Measurements from ENCODE around the gene HCAR3.

The HCAR3 gene

GRCh38 chr12:122672515-122672914 lies 44.1 kb downstream of the HCAR3 start:
- Histone ChIP-seq H4K20me1 (ENCODE audit: control insufficient read depth, insufficient read depth, low read depth, low read length) (no peaks in the 10 kb centered on the region), H3K79me2 (ENCODE audit: control insufficient read depth, low read length) (no peaks in the 10 kb centered on the region), H3K27ac (ENCODE audit: low read depth, low read length) (no peak overlapping the region), H3K36me3 (ENCODE audit: control insufficient read depth, low read length) (no peaks in the 10 kb centered on the region), H3F3A (ENCODE audit: control insufficient read depth, insufficient read depth) (no peaks in the 10 kb centered on the region), H3K4me2 (ENCODE audit: low read length) (no peak overlapping the region), H3K9me2 (replicated peaks; ENCODE audit: control insufficient read depth, low read length) (no peaks in the 10 kb centered on the region), H3K27me3 (ENCODE audit: control insufficient read depth, low read length) (no peaks in the 10 kb centered on the region; the same call in 1 of the 2 replicates), H3K9me3 (ENCODE audit: control insufficient read depth, insufficient read depth, low read length) (no peaks in the 10 kb centered on the region), H3K4me1 (ENCODE audit: control insufficient read depth, low read length) (no peaks in the 10 kb centered on the region), H3K4me3 (ENCODE audit: low read length) (no peak overlapping the region)
- TF ChIP-seq, protein P1, sequence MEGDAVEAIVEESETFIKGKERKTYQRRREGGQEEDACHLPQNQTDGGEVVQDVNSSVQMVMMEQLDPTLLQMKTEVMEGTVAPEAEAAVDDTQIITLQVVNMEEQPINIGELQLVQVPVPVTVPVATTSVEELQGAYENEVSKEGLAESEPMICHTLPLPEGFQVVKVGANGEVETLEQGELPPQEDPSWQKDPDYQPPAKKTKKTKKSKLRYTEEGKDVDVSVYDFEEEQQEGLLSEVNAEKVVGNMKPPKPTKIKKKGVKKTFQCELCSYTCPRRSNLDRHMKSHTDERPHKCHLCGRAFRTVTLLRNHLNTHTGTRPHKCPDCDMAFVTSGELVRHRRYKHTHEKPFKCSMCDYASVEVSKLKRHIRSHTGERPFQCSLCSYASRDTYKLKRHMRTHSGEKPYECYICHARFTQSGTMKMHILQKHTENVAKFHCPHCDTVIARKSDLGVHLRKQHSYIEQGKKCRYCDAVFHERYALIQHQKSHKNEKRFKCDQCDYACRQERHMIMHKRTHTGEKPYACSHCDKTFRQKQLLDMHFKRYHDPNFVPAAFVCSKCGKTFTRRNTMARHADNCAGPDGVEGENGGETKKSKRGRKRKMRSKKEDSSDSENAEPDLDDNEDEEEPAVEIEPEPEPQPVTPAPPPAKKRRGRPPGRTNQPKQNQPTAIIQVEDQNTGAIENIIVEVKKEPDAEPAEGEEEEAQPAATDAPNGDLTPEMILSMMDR (IDR thresholded peaks at IDR 0.05; ENCODE audit: low read depth, low read length, poor library complexity, severe bottlenecking), result no peak
- no peak for TF ChIP-seq EZH2phosphoT487 (IDR thresholded peaks at IDR 0.05; ENCODE audit: borderline replicate concordance, low read length)

DNA sequence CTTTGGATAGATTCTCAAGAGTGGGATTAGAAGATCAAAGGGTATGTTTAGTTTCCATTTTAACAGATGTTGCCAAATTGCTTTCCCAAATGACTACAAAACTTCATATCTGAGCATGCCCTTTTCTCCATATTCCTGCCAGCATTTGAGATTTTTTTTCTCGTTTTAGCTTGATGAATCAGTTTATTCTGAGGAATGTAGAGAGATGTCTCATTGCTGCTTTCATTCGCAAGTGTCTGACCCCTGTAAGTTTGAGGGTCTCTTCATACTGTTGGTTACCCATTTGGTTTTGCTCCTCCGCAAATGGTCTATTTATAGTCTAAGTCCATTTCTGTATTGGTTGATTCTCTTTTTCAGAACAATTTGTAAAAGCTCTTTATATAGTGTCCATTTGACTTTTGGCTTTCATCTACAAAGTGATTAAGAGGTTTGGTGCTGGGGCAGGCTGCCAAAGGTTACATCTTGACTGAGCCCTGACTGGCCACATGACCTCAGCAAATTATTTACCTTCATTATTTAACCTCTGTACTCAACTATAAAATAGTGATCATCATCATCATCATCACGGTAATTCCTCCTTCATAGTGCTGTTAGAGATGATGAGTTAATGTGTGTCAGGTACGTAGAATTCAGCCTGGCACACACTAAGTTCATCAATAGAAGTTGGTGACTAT lies 47.1 kb downstream of the HCAR3 start:
- no peak overlapping the region for H3K4me2 ChIP-seq (ENCODE audit: low read length)

DNA sequence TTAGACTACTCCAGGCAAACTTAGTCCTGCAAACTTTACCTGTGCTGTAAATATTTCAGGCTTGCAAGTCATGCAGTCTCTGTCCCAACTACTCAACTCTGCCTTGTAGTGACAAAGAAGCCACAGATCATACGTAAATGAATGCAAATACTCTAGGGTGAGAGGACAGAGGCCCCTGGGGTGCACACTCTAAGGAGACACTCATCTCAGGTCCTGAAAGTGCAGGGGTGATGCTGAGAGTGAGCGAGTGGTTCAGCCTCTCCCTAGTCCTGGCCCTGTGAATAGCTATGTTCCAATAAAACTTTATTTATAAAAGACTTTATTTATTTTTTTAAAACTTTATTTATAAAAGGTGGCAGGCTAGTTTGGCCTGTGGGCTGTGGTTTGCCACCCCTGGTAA lies 48.3 kb downstream of the HCAR3 start:
- Histone ChIP-seq H3K27ac (ENCODE audit: low read depth, low read length) (no peak overlapping the region), H3K79me2 (ENCODE audit: control insufficient read depth, low read length) (no peaks in the 10 kb centered on the region)
- TF ChIP-seq, protein P1 (IDR thresholded peaks at IDR 0.05; ENCODE audit: low read depth, low read length, poor library complexity, severe bottlenecking), result no peak
- TF ChIP-seq EZH2phosphoT487 (IDR thresholded peaks at IDR 0.05; ENCODE audit: borderline replicate concordance, low read length), result no peak

More for the DNA sequence above, 47.1 kb downstream of the HCAR3 start:
- Histone ChIP-seq H3K36me3 (ENCODE audit: control insufficient read depth, low read length) (no peaks in the 10 kb centered on the region), H3K9me2 (replicated peaks; ENCODE audit: control insufficient read depth, low read length) (no peaks in the 10 kb centered on the region), H4K20me1 (ENCODE audit: control insufficient read depth, insufficient read depth, low read depth, low read length) (no peaks in the 10 kb centered on the region), H3K9me3 (ENCODE audit: control insufficient read depth, insufficient read depth, low read length) (no peaks in the 10 kb centered on the region), H3K4me1 (ENCODE audit: control insufficient read depth, low read length) (no peaks in the 10 kb centered on the region), H3K27me3 (ENCODE audit: control insufficient read depth, low read length) (no peaks in the 10 kb centered on the region; the same call in 1 of the 2 replicates), H3F3A (ENCODE audit: control insufficient read depth, insufficient read depth) (no peaks in the 10 kb centered on the region), H3K27ac (ENCODE audit: low read depth, low read length) (no peak overlapping the region), H3K79me2 (ENCODE audit: control insufficient read depth, low read length) (no peaks in the 10 kb centered on the region), H3K4me3 (ENCODE audit: low read length) (no peak overlapping the region)
- TF ChIP-seq, protein P1 (IDR thresholded peaks at IDR 0.05; ENCODE audit: low read depth, low read length, poor library complexity, severe bottlenecking), result no peak
- no peak for TF ChIP-seq EZH2phosphoT487 (IDR thresholded peaks at IDR 0.05; ENCODE audit: borderline replicate concordance, low read length)

More for the DNA sequence above, 48.3 kb downstream of the HCAR3 start:
- no peaks in the 10 kb centered on the region for H4K20me1 ChIP-seq (ENCODE audit: control insufficient read depth, insufficient read depth, low read depth, low read length)
- H3K4me1 ChIP-seq (ENCODE audit: control insufficient read depth, low read length), result no peaks in the 10 kb centered on the region
- H3K9me3 ChIP-seq (ENCODE audit: control insufficient read depth, insufficient read depth, low read length), result no peaks in the 10 kb centered on the region
- H3K27me3 ChIP-seq (ENCODE audit: control insufficient read depth, low read length), result no peaks in the 10 kb centered on the region; the same call in 1 of the 2 replicates
- no peaks in the 10 kb centered on the region for H3F3A ChIP-seq (ENCODE audit: control insufficient read depth, insufficient read depth)
- H3K9me2 ChIP-seq (replicated peaks; ENCODE audit: control insufficient read depth, low read length), result no peaks in the 10 kb centered on the region
- no peaks in the 10 kb centered on the region for H3K36me3 ChIP-seq (ENCODE audit: control insufficient read depth, low read length)
- H3K4me2 ChIP-seq (ENCODE audit: low read length), result no peak overlapping the region
- no peak overlapping the region for H3K4me3 ChIP-seq (ENCODE audit: low read length)

Measured in DOHH2 (cell line).